Measurements from ENCODE around the gene CDC42EP4.
"Not testable (repeated sequence)": the region's sequence is repeated elsewhere in the genome, so short reads cannot be mapped to it uniquely, and the experiment has no call there.

The CDC42EP4 gene

GRCh38 chr17:73338566-73339197 is 26.9 kb upstream of the CDC42EP4 start:
- Histone ChIP-seq H3K36me3 (ENCODE audit: insufficient read depth, low read length) (peaks cover 3% of the 10 kb centered on the region), H3K4me1 (ENCODE audit: insufficient read depth, low read length) (peaks cover 46% of the 10 kb centered on the region), H3K4me3 (ENCODE audit: low read length) (no peak overlapping the region), H2AFZ (ENCODE audit: low read depth, low read length) (no peak overlapping the region), H3K9me3 (ENCODE audit: low read length) (no peaks in the 10 kb centered on the region), H3K27me3 (ENCODE audit: insufficient read depth, low read length) (no peaks in the 10 kb centered on the region)

GRCh38 chr17:73338050-73338521 is 26.3 kb upstream of the CDC42EP4 start:
- no peak overlapping the region for H2AFZ ChIP-seq (ENCODE audit: low read depth, low read length)

GRCh38 chr17:73337330-73337710 is 25.5 kb upstream of the CDC42EP4 start:
- Histone ChIP-seq H2AFZ (ENCODE audit: low read depth, low read length) (no peak overlapping the region), H3K4me1 (ENCODE audit: insufficient read depth, low read length) (peaks cover 34% of the 10 kb centered on the region), H3K4me3 (ENCODE audit: low read length) (no peak overlapping the region), H3K36me3 (ENCODE audit: insufficient read depth, low read length) (peaks cover 3% of the 10 kb centered on the region), H3K27me3 (ENCODE audit: insufficient read depth, low read length) (no peaks in the 10 kb centered on the region), H3K9me3 (ENCODE audit: low read length) (no peaks in the 10 kb centered on the region)

More at GRCh38 chr17:73338050-73338521, 26.3 kb upstream of the CDC42EP4 start:
- H3K4me1 ChIP-seq (ENCODE audit: insufficient read depth, low read length) = peaks cover 42% of the 10 kb centered on the region
- H3K4me3 ChIP-seq (ENCODE audit: low read length) = no peak overlapping the region
- no peaks in the 10 kb centered on the region for H3K9me3 ChIP-seq (ENCODE audit: low read length)
- H3K36me3 ChIP-seq (ENCODE audit: insufficient read depth, low read length) = peaks cover 3% of the 10 kb centered on the region
- H3K27me3 ChIP-seq (ENCODE audit: insufficient read depth, low read length) = no peaks in the 10 kb centered on the region

- Histone ChIP-seq H2AFZ (ENCODE audit: low read depth, low read length) (no peak overlapping the region), H3K4me3 (ENCODE audit: low read length) (no peak overlapping the region), H3K4me1 (ENCODE audit: insufficient read depth, low read length) (peaks cover 28% of the 10 kb centered on the region), H3K27me3 (ENCODE audit: insufficient read depth, low read length) (no peaks in the 10 kb centered on the region), H3K36me3 (ENCODE audit: insufficient read depth, low read length) (peaks cover 3% of the 10 kb centered on the region), H3K9me3 (ENCODE audit: low read length) (no peaks in the 10 kb centered on the region)
These were observed 24.9 kb upstream of the CDC42EP4 start for GRCh38 chr17:73336408-73337329.

- Histone ChIP-seq H3K36me3 (ENCODE audit: insufficient read depth, low read length) (peaks cover 3% of the 10 kb centered on the region), H3K9me3 (ENCODE audit: low read length) (no peaks in the 10 kb centered on the region), H2AFZ (ENCODE audit: low read depth, low read length) (no peak overlapping the region), H3K27me3 (ENCODE audit: insufficient read depth, low read length) (no peaks in the 10 kb centered on the region), H3K4me3 (ENCODE audit: low read length) (no peak overlapping the region), H3K4me1 (ENCODE audit: insufficient read depth, low read length) (peaks cover 23% of the 10 kb centered on the region)
These were observed 24.0 kb upstream of the CDC42EP4 start for GRCh38 chr17:73335591-73336407.

GRCh38 chr17:73334771-73335513 is 23.1 kb upstream of the CDC42EP4 start:
- Histone ChIP-seq H2AFZ (ENCODE audit: low read depth, low read length) (no peak overlapping the region), H3K36me3 (ENCODE audit: insufficient read depth, low read length) (peaks cover 3% of the 10 kb centered on the region), H3K9me3 (ENCODE audit: low read length) (no peaks in the 10 kb centered on the region), H3K4me3 (ENCODE audit: low read length) (no peak overlapping the region), H3K27me3 (ENCODE audit: insufficient read depth, low read length) (no peaks in the 10 kb centered on the region), H3K4me1 (ENCODE audit: insufficient read depth, low read length) (peaks cover 23% of the 10 kb centered on the region)

GRCh38 chr17:73333445-73333844 is 21.6 kb upstream of the CDC42EP4 start:
- not testable (repeated sequence) for H3K27me3 ChIP-seq (ENCODE audit: insufficient read depth, low read length); H3K36me3 ChIP-seq (ENCODE audit: insufficient read depth, low read length); H2AFZ ChIP-seq (ENCODE audit: low read depth, low read length); H3K9me3 ChIP-seq (ENCODE audit: low read length); H3K4me3 ChIP-seq (ENCODE audit: low read length)
- H3K4me1 ChIP-seq (ENCODE audit: insufficient read depth, low read length) = peaks cover 23% of the 10 kb centered on the region

GRCh38 chr17:73331060-73331459 is 19.3 kb upstream of the CDC42EP4 start:
- no peaks in the 10 kb centered on the region for H3K27me3 ChIP-seq (ENCODE audit: insufficient read depth, low read length)
- no peaks in the 10 kb centered on the region for H3K9me3 ChIP-seq (ENCODE audit: low read length)
- no peaks in the 10 kb centered on the region for H3K36me3 ChIP-seq (ENCODE audit: insufficient read depth, low read length)
- peaks cover 1% of the 10 kb centered on the region for H3K4me1 ChIP-seq (ENCODE audit: insufficient read depth, low read length)
- H3K4me3 ChIP-seq (ENCODE audit: low read length) = no peak overlapping the region
- H2AFZ ChIP-seq (ENCODE audit: low read depth, low read length) = no peak overlapping the region

- Histone ChIP-seq H2AFZ (ENCODE audit: low read depth, low read length) (no peak overlapping the region), H3K27me3 (ENCODE audit: insufficient read depth, low read length) (no peaks in the 10 kb centered on the region), H3K36me3 (ENCODE audit: insufficient read depth, low read length) (no peaks in the 10 kb centered on the region), H3K4me1 (ENCODE audit: insufficient read depth, low read length) (peaks cover 6% of the 10 kb centered on the region), H3K9me3 (ENCODE audit: low read length) (no peaks in the 10 kb centered on the region), H3K4me3 (ENCODE audit: low read length) (no peak overlapping the region)
These were observed 15.9 kb upstream of the CDC42EP4 start for GRCh38 chr17:73327676-73328075.

- Histone ChIP-seq H3K4me1 (ENCODE audit: insufficient read depth, low read length) (peaks cover 12% of the 10 kb centered on the region), H3K27me3 (ENCODE audit: insufficient read depth, low read length) (no peaks in the 10 kb centered on the region), H3K9me3 (ENCODE audit: low read length) (no peaks in the 10 kb centered on the region), H2AFZ (ENCODE audit: low read depth, low read length) (no peak overlapping the region), H3K4me3 (ENCODE audit: low read length) (no peak overlapping the region), H3K36me3 (ENCODE audit: insufficient read depth, low read length) (no peaks in the 10 kb centered on the region)
These were observed 13.7 kb upstream of the CDC42EP4 start for GRCh38 chr17:73325527-73325842.

GRCh38 chr17:73324711-73325526 is 13.1 kb upstream of the CDC42EP4 start:
- no peak overlapping the region for H2AFZ ChIP-seq (ENCODE audit: low read depth, low read length)
- H3K36me3 ChIP-seq (ENCODE audit: insufficient read depth, low read length) = no peaks in the 10 kb centered on the region
- peaks cover 13% of the 10 kb centered on the region for H3K4me1 ChIP-seq (ENCODE audit: insufficient read depth, low read length)
- H3K9me3 ChIP-seq (ENCODE audit: low read length) = no peaks in the 10 kb centered on the region
- no peaks in the 10 kb centered on the region for H3K27me3 ChIP-seq (ENCODE audit: insufficient read depth, low read length)
- no peak overlapping the region for H3K4me3 ChIP-seq (ENCODE audit: low read length)

- no peak overlapping the region for H3K4me3 ChIP-seq (ENCODE audit: low read length)
- H3K9me3 ChIP-seq (ENCODE audit: low read length) = no peaks in the 10 kb centered on the region
- no peaks in the 10 kb centered on the region for H3K36me3 ChIP-seq (ENCODE audit: insufficient read depth, low read length)
- no peak overlapping the region for H2AFZ ChIP-seq (ENCODE audit: low read depth, low read length)
- H3K4me1 ChIP-seq (ENCODE audit: insufficient read depth, low read length) = peaks cover 13% of the 10 kb centered on the region
- H3K27me3 ChIP-seq (ENCODE audit: insufficient read depth, low read length) = no peaks in the 10 kb centered on the region
These were observed 12.3 kb upstream of the CDC42EP4 start for GRCh38 chr17:73324160-73324475.

Measured in neuron (in vitro differentiated cells).